Activated naive CD4-positive, alpha-beta T cell treated with anti-CD3 and anti-CD28 coated beads, Interleukin-2, amount 50 U/mL, for 24 hours (primary cell): ENCODE measurements around the gene TDP2.
"Not testable (repeated sequence)": the region's sequence is repeated elsewhere in the genome, so short reads cannot be mapped to it uniquely, and the experiment has no call there.

Experiments used
- H3K27ac Mint-ChIP-seq: one replicate; pipeline ENCODE4 v1.8.0; 2021; ENCODE audit warnings: mild to moderate bottlenecking, mixed read lengths
- H3K27me3 Mint-ChIP-seq: one replicate; pipeline ENCODE4 v1.8.0; 2021; ENCODE audit warnings: mixed read lengths
- H3K36me3 Mint-ChIP-seq: one replicate; pipeline ENCODE4 v1.8.0; 2021; ENCODE audit warnings: mixed read lengths
- H3K4me1 Mint-ChIP-seq: one replicate; pipeline ENCODE4 v1.8.0; 2021; ENCODE audit warnings: mixed read lengths
- H3K4me3 Mint-ChIP-seq: one replicate; pipeline ENCODE4 v1.8.0; 2021; ENCODE audit warnings: mild to moderate bottlenecking, mixed read lengths
- H3K9me3 Mint-ChIP-seq: one replicate; pipeline ENCODE4 v1.8.0; 2021; ENCODE audit warnings: mixed read lengths

The TDP2 gene

GRCh38 chr6:24666641-24667377, at the start of gene TDP2, which contains the start of gene ACOT13:
TDP2 (minus strand) TSS chr6:24666899; CDS start chr6:24666862, 37 bp downstream.
ACOT13 (plus strand) TSS chr6:24667077; CDS start chr6:24667264, 187 bp downstream.
- Mint-ChIP-seq H3K4me1 (peaks cover 55% of the 10 kb centered on the region), H3K36me3 (peaks cover 18% of the 10 kb centered on the region)

DNA sequence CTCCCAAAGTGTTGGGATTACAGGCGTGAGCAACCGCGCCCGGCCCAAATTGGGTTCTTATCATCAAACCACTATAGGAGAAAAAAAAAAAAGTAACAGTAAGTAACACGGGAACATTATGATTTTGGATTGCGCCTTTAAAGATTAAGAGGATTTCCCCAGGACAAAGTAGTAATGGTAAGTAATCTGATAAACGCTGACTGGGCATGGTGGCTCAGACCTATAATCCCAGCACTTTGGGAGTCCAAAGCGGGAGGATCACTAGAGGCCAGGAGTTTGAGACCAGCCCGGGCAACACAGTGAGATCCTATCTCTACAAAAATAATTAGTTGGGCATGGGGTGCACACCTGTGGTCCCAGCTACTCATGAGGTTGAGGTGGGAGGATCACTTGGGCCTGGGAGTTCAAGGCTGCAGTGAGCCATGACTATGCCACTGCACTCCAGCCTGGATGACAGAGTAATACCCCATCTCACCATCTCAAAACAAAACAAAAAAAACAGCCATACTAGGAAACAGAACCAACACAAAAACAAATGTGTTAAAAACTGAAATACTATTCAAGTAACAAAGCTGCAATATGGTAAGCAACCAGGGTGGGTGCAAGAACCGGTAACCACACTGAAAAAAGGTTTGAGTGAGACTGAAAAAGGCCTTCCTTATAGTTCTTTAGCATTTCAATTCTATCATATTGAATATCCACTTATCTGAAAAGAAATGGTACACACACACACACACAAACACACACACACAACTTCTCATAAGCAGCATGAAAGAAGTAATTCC, 44.0 kb upstream of the TDP2 start:
- H3K27ac Mint-ChIP-seq: peak overlapping the region; percentile 51

More at GRCh38 chr6:24666641-24667377, at the start of gene TDP2, which contains the start of gene ACOT13:
- Mint-ChIP-seq H3K27ac (peak within 1 kb of the TSS; percentile 98), H3K27me3 (no peaks in the 10 kb centered on the region), H3K4me3 (peak within 1 kb of the TSS; percentile 100), H3K9me3 (no peaks in the 10 kb centered on the region)

DNA sequence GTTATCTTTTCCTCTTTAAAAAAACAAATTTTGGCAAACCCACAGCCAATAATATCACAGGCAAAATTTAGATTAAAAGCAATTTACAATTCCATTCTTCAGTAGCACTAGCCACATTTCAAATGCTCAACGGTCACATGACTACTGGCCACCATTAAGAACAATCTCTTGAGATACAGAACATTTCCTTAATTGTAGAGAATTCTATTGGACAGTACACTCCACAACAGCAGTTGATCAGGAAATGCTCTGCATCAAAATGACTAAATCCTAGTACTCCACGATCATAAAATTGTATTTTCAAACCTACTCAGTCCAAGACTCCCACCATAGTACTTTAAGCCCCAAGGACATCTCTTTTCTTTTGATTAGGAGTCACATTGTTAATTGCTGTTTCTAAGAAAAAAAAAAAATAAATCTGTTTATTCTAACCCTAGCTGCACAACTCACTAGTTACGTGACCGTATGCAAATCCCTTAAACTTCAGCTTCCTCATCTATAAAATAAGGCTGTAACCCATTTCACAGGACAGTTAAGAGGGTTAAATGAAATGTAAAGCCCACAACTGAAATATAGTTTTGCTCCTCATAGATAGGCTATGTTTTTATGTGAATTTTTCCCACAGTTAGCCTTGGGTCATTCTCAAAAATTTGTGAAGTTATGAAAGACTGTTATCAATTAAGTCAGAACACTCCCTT, 42.5 kb upstream of the TDP2 start:
- Mint-ChIP-seq H3K27me3 (no peaks in the 10 kb centered on the region), H3K36me3 (peaks cover 18% of the 10 kb centered on the region), H3K27ac (peak overlapping the region; percentile 19), H3K4me3 (no peak overlapping the region), H3K4me1 (peaks cover 54% of the 10 kb centered on the region), H3K9me3 (no peaks in the 10 kb centered on the region)

More for the DNA sequence above, 44.0 kb upstream of the TDP2 start:
- Mint-ChIP-seq H3K9me3 (no peaks in the 10 kb centered on the region), H3K4me3 (peak overlapping the region; percentile 20), H3K27me3 (no peaks in the 10 kb centered on the region), H3K4me1 (peaks cover 61% of the 10 kb centered on the region), H3K36me3 (peaks cover 21% of the 10 kb centered on the region)

- H3K36me3 Mint-ChIP-seq: peaks cover 20% of the 10 kb centered on the region
- H3K9me3 Mint-ChIP-seq: no peaks in the 10 kb centered on the region
- no peaks in the 10 kb centered on the region for H3K27me3 Mint-ChIP-seq
- H3K4me3 Mint-ChIP-seq: no peak overlapping the region
- peaks cover 54% of the 10 kb centered on the region for H3K4me1 Mint-ChIP-seq
- H3K27ac Mint-ChIP-seq: peak overlapping the region; percentile 19
Observed at GRCh38 chr6:24708612-24709011, 41.9 kb upstream of the TDP2 start.

- peaks cover 48% of the 10 kb centered on the region for H3K4me1 Mint-ChIP-seq
- H3K4me3 Mint-ChIP-seq: no peak overlapping the region
- no peaks in the 10 kb centered on the region for H3K27me3 Mint-ChIP-seq
- peaks cover 14% of the 10 kb centered on the region for H3K36me3 Mint-ChIP-seq
- no peak overlapping the region for H3K27ac Mint-ChIP-seq
- H3K9me3 Mint-ChIP-seq: no peaks in the 10 kb centered on the region
Observed at GRCh38 chr6:24704468-24704867, 37.8 kb upstream of the TDP2 start.

DNA sequence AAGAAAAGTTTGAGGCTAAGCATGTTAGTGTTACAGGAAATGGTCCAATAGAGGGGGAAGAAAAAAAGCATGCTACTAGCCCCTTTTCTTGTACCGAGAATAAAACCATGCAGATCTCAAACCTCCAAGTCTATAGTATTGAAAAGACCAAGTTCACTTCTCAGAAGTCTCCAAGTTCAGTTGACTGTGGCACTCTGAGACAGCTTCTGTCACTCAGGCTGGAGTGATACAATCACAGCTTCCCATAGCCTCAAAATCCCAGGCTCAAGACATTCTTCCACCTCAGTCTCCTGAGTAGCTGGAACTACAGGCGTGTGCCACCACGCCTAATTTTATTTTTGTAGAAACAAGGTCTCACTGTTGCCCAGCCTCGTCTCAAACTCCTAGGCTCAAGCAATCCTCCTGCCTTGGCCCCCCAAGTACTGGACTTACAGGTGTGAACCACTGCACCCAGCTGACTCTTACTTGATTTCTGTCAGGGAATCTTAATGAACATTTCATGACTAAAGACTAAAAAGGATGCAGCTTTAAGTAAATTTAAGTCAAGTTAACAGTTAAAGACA, 36.1 kb upstream of the TDP2 start:
- H3K9me3 Mint-ChIP-seq: no peaks in the 10 kb centered on the region
- H3K4me3 Mint-ChIP-seq: no peak overlapping the region
- peaks cover 51% of the 10 kb centered on the region for H3K4me1 Mint-ChIP-seq
- peaks cover 14% of the 10 kb centered on the region for H3K36me3 Mint-ChIP-seq
- no peaks in the 10 kb centered on the region for H3K27me3 Mint-ChIP-seq
- H3K27ac Mint-ChIP-seq: peak overlapping the region; percentile 68

DNA sequence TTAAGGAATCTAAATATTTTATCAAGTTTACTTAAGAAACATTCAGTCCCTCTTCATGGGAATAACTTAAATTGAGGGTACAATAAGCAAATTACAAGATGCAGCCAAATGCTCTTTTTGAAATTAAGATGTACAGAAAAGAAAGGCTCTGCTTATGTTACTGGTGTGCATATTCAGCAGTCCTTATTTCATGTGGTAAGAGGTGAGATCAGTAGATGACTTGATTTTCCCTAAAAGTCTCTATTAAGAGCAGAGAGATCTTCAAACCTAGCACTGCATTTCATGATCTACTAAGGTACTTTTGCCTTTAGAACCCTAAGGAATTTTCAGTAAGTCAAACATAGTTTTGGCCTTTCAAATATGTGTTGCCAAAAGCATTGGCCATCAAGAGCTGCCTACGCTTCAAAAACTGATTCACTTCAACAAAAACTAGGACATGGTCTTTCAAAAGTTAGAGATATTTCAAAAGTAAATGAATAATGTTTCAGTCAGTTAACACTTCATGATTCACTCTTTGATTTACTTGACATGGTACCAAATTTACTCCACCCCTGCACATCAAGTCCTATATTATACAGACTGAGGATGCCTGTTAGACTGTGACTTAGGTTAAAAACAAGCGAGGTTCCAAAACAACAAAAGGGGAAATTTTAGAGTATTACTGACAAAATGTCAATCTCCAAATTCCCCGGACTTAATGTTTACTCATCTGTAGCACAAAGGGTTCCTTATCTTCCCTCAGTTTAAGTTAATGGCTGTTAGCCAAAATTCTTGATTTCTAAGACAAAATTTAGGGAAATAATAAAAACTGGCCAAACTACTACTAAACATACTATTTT, 33.0 kb upstream of the TDP2 start:
- peak overlapping the region; percentile 72 for H3K27ac Mint-ChIP-seq
- no peaks in the 10 kb centered on the region for H3K9me3 Mint-ChIP-seq
- peaks cover 45% of the 10 kb centered on the region for H3K4me1 Mint-ChIP-seq
- H3K27me3 Mint-ChIP-seq: no peaks in the 10 kb centered on the region
- peaks cover 11% of the 10 kb centered on the region for H3K36me3 Mint-ChIP-seq
- H3K4me3 Mint-ChIP-seq: no peak overlapping the region

DNA sequence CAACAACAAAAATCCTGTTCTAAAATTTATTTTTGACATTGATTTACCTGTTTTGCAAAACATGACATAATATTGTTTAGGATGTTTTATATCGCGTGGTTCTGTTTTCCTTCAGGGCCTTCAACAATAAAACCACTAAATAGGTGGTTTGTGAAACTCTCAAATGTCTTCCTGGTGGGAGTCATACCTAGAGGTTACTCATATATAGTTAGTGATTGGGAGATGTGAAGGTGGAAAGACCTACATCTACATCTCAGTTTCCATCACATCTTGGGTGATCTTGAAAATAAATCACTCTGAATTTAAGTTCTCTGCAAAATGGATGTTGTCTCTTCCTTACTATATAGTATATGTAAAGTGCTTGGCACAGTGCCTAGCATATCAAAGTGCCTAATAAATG, 29.4 kb upstream of the TDP2 start:
- H3K4me1 Mint-ChIP-seq: peaks cover 47% of the 10 kb centered on the region
- peak overlapping the region; percentile 57 for H3K27ac Mint-ChIP-seq
- H3K27me3 Mint-ChIP-seq: no peaks in the 10 kb centered on the region
- no peaks in the 10 kb centered on the region for H3K9me3 Mint-ChIP-seq
- no peak overlapping the region for H3K4me3 Mint-ChIP-seq
- peaks cover 3% of the 10 kb centered on the region for H3K36me3 Mint-ChIP-seq

DNA sequence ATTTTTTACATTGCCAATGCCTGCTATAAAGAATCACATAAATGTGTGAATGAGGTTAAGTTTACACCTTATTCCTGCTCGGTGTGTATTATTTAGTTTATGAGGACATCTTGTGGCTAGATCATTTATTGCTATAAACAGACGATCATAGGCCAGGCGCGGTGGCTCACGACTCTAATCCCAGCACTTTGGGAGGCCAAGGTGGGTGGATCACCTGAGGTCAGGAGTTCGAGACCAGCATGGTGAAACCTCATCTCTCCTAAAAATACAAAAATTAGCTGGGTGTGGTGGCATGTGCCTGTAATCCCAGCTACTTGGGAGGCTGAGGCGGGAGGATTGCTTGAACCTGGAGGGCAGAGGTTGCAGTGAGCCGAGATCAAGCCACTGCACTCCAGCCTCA, 28.9 kb upstream of the TDP2 start:
- H3K27me3 Mint-ChIP-seq, H3K9me3 Mint-ChIP-seq, H3K27ac Mint-ChIP-seq, H3K36me3 Mint-ChIP-seq, H3K4me3 Mint-ChIP-seq: not testable (repeated sequence)
- peaks cover 47% of the 10 kb centered on the region for H3K4me1 Mint-ChIP-seq

- no peak overlapping the region for H3K4me3 Mint-ChIP-seq
- peaks cover 37% of the 10 kb centered on the region for H3K4me1 Mint-ChIP-seq
Observed at GRCh38 chr6:24694198-24694597, 27.5 kb upstream of the TDP2 start.

DNA sequence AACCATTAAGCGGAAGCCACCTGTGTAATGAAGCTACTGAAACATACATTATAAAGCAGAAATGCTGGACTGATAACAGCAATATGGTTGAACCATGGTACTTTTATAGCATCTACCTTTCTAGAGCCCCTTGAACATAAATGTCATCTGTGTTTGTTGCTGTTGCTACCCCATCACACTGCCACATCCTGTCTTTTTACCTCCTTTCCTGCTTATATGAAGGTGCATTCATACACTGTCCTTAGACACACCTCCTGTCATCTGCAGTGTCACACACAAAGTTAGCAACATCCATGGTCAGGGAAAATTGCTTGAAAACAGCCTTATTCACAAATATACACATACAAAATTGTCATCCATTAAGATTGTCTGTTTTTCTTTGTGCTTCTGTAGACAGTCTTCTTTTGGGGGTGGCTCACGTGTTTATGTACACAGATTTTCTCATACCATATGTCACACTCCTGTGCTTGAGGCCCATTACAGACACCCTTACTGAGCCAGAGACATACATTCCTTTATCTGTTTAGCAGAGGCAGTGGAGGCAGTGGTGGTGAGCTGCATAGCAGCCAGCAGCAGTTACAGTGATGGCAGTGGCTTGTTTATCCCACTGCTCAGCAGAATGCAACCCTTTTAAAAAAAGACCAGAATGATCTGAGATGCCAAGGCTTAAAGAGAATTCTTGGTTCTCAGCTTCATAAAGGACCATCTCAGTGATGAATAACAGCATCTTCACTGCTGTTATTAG, 26.3 kb upstream of the TDP2 start:
- peaks cover 2% of the 10 kb centered on the region for H3K36me3 Mint-ChIP-seq
- no peak overlapping the region for H3K27ac Mint-ChIP-seq
- no peaks in the 10 kb centered on the region for H3K9me3 Mint-ChIP-seq
- H3K4me1 Mint-ChIP-seq: peaks cover 34% of the 10 kb centered on the region
- no peaks in the 10 kb centered on the region for H3K27me3 Mint-ChIP-seq
- H3K4me3 Mint-ChIP-seq: no peak overlapping the region

More at GRCh38 chr6:24694198-24694597, 27.5 kb upstream of the TDP2 start:
- no peaks in the 10 kb centered on the region for H3K9me3 Mint-ChIP-seq
- peaks cover 2% of the 10 kb centered on the region for H3K36me3 Mint-ChIP-seq
- no peaks in the 10 kb centered on the region for H3K27me3 Mint-ChIP-seq
- H3K27ac Mint-ChIP-seq: no peak overlapping the region

DNA sequence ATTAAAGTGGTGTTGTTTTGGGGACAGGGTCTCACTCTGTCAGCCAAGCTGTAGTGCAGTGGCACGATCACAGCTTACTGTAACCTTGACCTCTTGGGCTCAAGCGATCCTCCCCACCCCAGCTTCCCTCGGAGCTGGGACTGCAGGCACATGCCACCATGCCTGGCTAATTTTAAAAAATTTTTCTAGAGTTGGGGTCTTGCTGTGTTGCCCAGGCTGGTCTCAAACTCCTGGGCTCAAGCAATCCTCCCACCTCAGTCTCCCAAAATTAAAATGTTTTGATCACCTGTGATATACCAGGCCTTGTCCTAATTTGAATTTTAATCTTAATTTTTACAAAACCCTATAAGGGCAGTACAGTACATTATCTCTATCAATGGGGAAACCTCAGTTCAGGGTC, 25.7 kb upstream of the TDP2 start:
- no peaks in the 10 kb centered on the region for H3K27me3 Mint-ChIP-seq
- H3K4me3 Mint-ChIP-seq: no peak overlapping the region
- peaks cover 34% of the 10 kb centered on the region for H3K4me1 Mint-ChIP-seq
- no peak overlapping the region for H3K27ac Mint-ChIP-seq
- no peaks in the 10 kb centered on the region for H3K9me3 Mint-ChIP-seq
- H3K36me3 Mint-ChIP-seq: peaks cover under 1% of the 10 kb centered on the region

- peak overlapping the region; percentile 80 for H3K27ac Mint-ChIP-seq
Observed at GRCh38 chr6:24692003-24692402, 25.3 kb upstream of the TDP2 start.

DNA sequence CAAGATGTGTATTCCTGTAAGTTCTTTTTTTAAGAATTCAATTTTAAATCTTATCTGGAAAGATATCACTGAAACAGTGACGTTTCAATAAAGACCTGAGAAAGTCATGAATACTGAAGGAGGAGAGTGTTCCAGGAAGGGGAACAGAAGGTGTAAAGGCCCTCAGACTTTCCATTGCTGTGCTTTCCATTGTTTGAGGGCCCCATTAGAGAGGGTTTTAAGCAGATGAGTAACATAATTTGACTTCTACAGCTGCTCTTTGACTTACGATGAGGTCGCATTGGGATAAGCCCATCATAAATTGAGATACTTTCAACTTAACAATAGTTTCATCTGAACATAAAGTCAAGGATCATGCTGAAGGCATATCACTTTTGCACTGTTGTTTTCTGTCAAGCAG, 24.9 kb upstream of the TDP2 start:
- Mint-ChIP-seq H3K4me3 (no peak overlapping the region), H3K4me1 (peaks cover 34% of the 10 kb centered on the region), H3K9me3 (no peaks in the 10 kb centered on the region), H3K27me3 (no peaks in the 10 kb centered on the region), H3K36me3 (peaks cover 5% of the 10 kb centered on the region), H3K27ac (peak overlapping the region; percentile 80)

More at GRCh38 chr6:24692003-24692402, 25.3 kb upstream of the TDP2 start:
- Mint-ChIP-seq H3K4me3 (no peak overlapping the region), H3K27me3 (no peaks in the 10 kb centered on the region), H3K4me1 (peaks cover 34% of the 10 kb centered on the region), H3K9me3 (no peaks in the 10 kb centered on the region), H3K36me3 (peaks cover 3% of the 10 kb centered on the region)
